ENCODE measurements around the gene GCC2. TPM values are rescaled to one million over a fixed set of nuclear protein-coding genes. Genes with fewer than 3 reads are reported as not detected.

Gene GCC2
- total and polyA plus RNA-seq, 9 of the 15 experiments (the other 6 are each of a cell fraction or from before 2014, with no cell fraction given): 11.4 to 35.7 (median 19.9) TPM

- no peak for ATAC-seq
- no peak for FAIRE-seq
- TF ChIP-seq CBFA2T2 (conservative IDR thresholded peaks at IDR 0.05) (peak; percentile 47), TEAD4 (IDR thresholded peaks at IDR 0.05; ENCODE audit: low read length) (peak; percentile 62; the same call in 1 of the 2 replicates), TEAD4 (CRISPR knock-in tag; IDR thresholded peaks at IDR 0.05; ENCODE audit: borderline replicate concordance) (no peak), NCOR1 (IDR thresholded peaks at IDR 0.05) (0 out of 2 replicates have a peak, but pooled peaks have one; percentile 37), ZNF232 (CRISPR knock-in tag; IDR thresholded peaks at IDR 0.05) (no peak), VEZF1 (CRISPR knock-in tag; IDR thresholded peaks at IDR 0.05) (no peak), EP300 (IDR thresholded peaks at IDR 0.05; ENCODE audit: low read length) (0 out of 2 replicates have a peak, but pooled peaks have one; percentile 36), DPF2 (IDR thresholded peaks at IDR 0.05) (peak; percentile 30; the same call in 1 of the 2 replicates), MXD1 (CRISPR knock-in tag; IDR thresholded peaks at IDR 0.05; ENCODE audit: borderline replicate concordance, poor library complexity, severe bottlenecking) (no peak), TCF3 (CRISPR knock-in tag; IDR thresholded peaks at IDR 0.05) (peak; percentile 60), TAL1 (IDR thresholded peaks at IDR 0.05) (peak; percentile 73), NRF1 (conservative IDR thresholded peaks at IDR 0.05 in 1 of 2, IDR thresholded peaks at IDR 0.05 in 1 of 2) (peak; percentile 72 to 76), MLX (CRISPR knock-in tag; conservative IDR thresholded peaks at IDR 0.05) (no peak), SMARCE1 (IDR thresholded peaks at IDR 0.05) (0 out of 2 replicates have a peak, but pooled peaks have one; percentile 12), ARID1B (IDR thresholded peaks at IDR 0.05) (peak; percentile 75), CBFA2T3 (IDR thresholded peaks at IDR 0.05) (peak; percentile 70), FOSL1 (tag; conservative IDR thresholded peaks at IDR 0.05) (0 out of 2 replicates have a peak, but pooled peaks have one; percentile 13), RCOR1 (IDR thresholded peaks at IDR 0.05; ENCODE audit: borderline replicate concordance in 1 of 2, low read depth in 2 of 2, low read length in 2 of 2) (peak in 1 of 2 experiments; percentile 41; a peak in 1 of 4 replicates)
- H3K79me2 ChIP-seq (ENCODE audit: control insufficient read depth, insufficient read depth, low read length): peaks cover 15% of the 10 kb centered on the region
- intact Hi-C loops (cut with micrococcal nuclease) (loop anchor here (10.0 kb wide), 1 partner anchor 90 kb away; no protein-coding TSS in a partner anchor), in situ Hi-C loops (cut with MboI) (no loop called here)
- no TSS peak for BruUV-seq (replicated peaks)
- H3K4me3 ChIP-seq: no peak overlapping the region
- H4K20me1 ChIP-seq (replicated peaks; ENCODE audit: control insufficient read depth, insufficient read depth, low read length): 0 out of 2 replicates have a peak, but pooled peaks cover 3% of the 10 kb centered on the region
- WGBS (ENCODE audit: insufficient coverage, low coverage, missing lambda C conversion rate): 20% methylated on average over 1 of the region's 1 CpG
- CTCF ChIA-PET (ENCODE audit: low intra/inter-chr PET ratio): no interaction called here
- H3K27ac ChIP-seq (ENCODE audit: extremely low read depth, low read depth, low read length): peak overlapping the region; percentile 17; the same call in 1 of the 3 replicates
- H3K4me1 ChIP-seq (replicated peaks in 1 of 2; ENCODE audit: control insufficient read depth in 2 of 2, insufficient read depth in 2 of 2, low read length in 2 of 2): peaks cover 11 to 20% of the 10 kb centered on the region in 2 experiments; a peak in 4 of 5 replicates
- H3K9me1 ChIP-seq (ENCODE audit: control insufficient read depth, insufficient read depth, low read length): no peaks in the 10 kb centered on the region
- H3K36me3 ChIP-seq (ENCODE audit: control insufficient read depth, insufficient read depth, low read length): no peaks in the 10 kb centered on the region
- H2AFZ ChIP-seq (ENCODE audit: low read depth, low read length): peak overlapping the region; percentile 73
- H3K27me3 ChIP-seq (ENCODE audit: control insufficient read depth in 2 of 2, insufficient read depth in 2 of 2, low read length in 2 of 2): no peaks in the 10 kb centered on the region
- POLR2A ChIA-PET: interaction anchor here (0.8 kb wide), 1 partner anchor 10 kb away, joined by 3 read pairs; no protein-coding TSS in a partner anchor
- H3K9ac ChIP-seq (ENCODE audit: insufficient read depth in 1 of 2, low read depth in 2 of 2, low read length in 2 of 2): no peak overlapping the region
- no peaks in the 10 kb centered on the region; the same call in 1 of the 2 replicates for H3K9me3 ChIP-seq (replicated peaks; ENCODE audit: control insufficient read depth, insufficient read depth, low read depth, low read length)
- peak in 3 of 4 experiments; percentile 18 to 70 (median 28) for DNase-seq (ENCODE audit: extremely low read depth in 1 of 4, low spot score in 3 of 4)
- H3K4me2 ChIP-seq (ENCODE audit: insufficient read depth, low read length): peak overlapping the region; percentile 2; the same call in 1 of the 2 replicates
Measured at GRCh38 chr2:108444941-108445840, 3.8 kb upstream of the GCC2 start.
